Fibroblast of skin of left biceps (primary cell): Measurements from ENCODE around the gene DALRD3.
A peak's percentile ranks its signal among the peaks of the same experiment; 100 is the strongest.

Experiments used
- DNase-seq, 2 experiments: peaks; one replicate each; pipeline ENCODE4 v3.0.0-alpha.2; 2013; ENCODE audit warnings: low read depth in 2 of 2

DALRD3 gene, protein sequence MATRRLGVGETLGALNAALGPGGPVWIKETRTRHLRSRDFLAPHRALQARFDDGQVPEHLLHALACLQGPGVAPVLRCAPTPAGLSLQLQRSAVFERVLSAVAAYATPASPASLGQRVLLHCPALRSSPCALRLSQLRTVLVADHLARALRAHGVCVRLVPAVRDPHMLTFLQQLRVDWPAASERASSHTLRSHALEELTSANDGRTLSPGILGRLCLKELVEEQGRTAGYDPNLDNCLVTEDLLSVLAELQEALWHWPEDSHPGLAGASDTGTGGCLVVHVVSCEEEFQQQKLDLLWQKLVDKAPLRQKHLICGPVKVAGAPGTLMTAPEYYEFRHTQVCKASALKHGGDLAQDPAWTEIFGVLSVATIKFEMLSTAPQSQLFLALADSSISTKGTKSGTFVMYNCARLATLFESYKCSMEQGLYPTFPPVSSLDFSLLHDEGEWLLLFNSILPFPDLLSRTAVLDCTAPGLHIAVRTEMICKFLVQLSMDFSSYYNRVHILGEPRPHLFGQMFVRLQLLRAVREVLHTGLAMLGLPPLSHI

DNA sequence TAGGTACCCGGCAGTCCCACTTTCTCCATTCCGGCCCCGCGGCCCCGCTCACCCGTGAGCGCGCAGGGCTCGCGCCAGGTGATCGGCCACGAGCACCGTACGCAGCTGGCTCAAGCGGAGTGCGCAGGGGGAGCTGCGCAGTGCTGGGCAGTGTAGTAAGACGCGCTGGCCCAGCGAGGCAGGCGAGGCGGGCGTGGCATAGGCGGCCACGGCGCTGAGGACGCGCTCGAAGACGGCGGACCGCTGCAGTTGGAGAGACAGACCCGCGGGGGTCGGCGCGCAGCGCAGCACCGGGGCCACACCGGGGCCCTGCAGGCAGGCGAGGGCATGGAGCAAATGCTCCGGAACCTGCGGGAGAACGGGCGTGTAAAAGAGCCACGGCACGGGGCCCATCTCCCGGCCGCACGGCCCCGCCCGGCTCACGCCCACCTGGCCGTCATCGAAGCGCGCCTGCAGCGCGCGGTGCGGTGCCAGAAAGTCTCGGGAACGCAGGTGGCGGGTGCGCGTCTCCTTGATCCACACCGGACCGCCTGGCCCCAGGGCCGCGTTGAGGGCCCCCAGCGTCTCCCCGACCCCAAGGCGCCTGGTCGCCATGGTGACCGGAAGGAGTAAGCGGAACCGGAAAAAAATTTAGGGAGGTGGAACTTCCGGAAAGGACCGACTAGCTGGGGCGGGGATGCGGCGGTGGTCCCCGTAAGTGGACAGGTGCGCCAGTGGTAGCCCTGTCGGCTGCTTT is at the start of gene DALRD3:
DALRD3 (minus strand) TSS at position 610 of the 736 bp plus-strand sequence; CDS start at position 594, 16 bp downstream.
- DNase-seq: no peak

DNA sequence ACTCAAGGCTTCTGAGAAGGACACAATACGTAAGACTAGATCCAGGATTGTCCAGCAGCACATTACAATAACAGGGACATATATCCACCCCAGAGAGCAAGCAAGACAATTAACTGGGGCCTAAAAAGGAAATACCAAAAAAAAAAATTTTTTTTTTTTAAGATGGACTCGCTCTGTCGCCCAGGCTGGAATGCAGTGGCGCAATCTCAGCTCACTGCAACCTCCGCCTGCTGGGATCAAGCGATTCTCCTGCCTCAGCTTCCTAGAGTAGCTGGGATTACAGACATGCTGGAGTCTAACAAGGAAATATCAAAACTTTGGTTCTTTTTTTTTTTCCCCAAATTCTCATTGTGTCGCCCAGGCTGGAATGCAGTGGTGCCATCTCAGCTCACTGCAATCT is 39.6 kb upstream of the DALRD3 start:
- no peak for DNase-seq

DNA sequence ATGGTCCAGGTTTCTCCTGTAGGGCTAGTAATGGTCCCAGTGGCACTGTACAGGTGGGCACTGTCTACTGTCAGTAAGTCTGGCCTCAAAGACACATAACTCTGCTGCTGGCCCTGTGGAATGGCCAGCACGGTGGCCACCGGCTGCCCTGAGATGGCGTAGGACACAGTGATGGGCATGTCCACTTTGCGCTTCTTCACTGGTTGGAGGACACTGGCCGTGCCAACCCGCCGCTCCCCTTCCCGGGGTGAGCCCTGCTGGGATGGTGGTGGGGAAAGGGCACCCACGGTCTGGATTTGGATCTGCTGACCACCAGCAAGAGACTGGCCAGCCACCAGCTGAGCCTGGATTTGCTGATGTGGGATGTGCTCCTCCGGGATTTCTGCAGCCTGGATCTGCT is 38.9 kb upstream of the DALRD3 start:
- DNase-seq: no peak

DNA sequence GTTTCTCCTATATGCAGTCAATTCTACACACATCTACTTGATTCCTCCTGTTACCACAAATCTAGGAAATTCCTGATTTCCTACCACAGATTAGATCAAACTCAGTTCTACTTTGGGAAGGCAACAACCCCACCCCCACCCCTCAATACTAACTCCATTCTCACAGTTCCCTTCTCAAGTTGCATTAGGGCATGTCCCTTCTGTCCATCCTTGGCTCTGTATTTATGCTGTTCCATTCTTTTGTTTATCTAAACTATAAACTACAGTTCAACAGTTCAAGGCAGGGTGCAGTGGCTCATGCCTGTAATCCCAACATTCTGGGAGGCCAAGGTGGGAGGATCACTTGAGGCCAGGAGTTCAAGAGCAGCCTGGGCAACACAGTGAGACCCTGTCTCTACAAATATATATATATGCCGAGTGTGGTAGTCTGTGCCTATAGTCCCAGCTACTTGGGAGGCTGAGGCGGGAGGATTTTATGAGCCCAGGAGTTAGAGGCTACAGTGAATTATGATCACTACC is 36.0 kb upstream of the DALRD3 start:
- no peak for DNase-seq

DNA sequence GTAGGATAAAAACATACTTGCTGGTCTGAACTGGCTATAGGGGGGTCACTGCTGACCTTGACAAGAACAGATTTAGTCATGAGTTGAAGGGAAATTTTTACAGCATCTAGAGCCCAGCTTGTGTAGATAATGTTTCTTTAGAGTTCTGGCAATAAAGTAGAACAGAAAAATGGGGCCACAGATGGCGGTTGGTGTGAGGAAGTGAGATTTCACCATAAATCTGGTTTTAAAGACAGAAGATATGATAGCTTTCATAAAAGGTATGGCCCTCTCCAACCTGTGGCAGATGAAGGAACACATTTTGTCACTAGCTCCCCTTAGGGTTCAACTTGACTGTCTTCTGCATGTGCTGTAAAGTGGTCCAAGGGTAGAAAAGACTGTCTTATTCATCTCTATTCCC is 35.2 kb upstream of the DALRD3 start:
- DNase-seq: no peak

DNA sequence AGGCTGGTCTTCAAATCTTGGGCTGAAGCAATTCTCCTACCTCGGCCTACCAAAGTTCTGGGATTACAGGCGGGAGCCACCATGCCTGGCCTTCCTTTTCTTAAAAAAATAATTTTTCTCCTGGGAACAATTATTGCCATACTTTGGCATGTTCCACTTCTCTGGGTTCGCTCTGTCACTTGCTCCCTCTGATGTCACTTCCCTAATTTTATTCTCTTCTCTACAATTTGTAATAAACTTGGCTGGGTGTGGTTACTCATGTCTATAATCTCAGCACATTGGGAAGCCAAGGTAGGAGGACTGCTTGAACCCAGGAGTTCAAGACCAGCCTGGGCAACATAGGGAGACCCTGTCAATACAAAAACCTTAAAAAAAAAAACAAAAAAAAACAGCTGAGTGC is 16.9 kb upstream of the DALRD3 start:
- DNase-seq: no peak

DNA sequence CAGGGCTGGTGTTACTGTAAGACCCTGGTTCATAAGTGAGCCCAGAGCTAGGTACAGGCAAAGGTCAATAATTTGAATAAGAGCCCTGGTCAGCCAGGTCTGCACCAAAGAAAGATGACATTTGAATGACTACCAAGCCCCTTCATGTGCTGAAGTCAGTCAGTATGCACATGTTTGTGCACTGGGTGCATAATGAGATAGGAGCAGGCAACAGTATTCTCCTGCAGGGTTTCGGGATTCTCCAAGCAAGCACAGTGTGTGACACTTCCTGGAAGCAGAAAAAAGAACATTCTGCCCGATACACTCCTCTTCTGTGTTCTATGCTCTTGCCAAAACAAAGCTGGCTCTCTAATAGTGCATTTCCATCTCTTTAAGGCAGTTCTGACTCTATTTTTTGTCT is 16.3 kb upstream of the DALRD3 start:
- DNase-seq: no peak

DNA sequence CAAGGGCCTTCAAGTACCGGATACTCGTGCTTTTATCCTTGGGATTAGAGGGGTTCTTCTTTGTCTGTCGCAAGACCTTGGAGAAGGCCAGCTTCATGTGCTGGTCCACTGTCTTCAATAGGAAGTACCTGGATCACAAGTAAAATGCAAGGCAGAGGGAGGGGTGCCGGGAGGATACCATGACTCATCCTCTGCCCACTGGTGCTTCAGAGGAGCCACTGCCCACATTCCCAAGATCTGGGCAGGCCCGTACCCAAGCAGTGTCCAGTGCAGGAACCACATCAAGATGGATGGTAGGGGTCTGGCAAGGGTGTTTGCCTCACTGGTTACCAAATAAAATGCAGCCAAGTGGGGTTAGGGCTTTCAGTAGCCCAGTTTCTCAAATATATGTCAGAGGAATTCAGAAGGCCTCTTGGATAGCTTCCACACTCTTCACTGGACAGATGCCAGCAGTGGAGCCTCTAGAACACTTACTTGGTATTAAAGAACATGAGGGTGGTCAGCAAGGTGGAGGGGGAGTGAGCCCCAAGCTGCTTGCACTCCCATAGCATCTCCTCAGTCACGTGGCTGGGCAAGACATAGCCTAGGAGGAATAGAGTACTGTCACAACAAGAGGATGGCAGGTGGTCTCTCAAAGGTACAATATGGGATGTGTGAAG is 14.4 kb upstream of the DALRD3 start:
- no peak for DNase-seq

DNA sequence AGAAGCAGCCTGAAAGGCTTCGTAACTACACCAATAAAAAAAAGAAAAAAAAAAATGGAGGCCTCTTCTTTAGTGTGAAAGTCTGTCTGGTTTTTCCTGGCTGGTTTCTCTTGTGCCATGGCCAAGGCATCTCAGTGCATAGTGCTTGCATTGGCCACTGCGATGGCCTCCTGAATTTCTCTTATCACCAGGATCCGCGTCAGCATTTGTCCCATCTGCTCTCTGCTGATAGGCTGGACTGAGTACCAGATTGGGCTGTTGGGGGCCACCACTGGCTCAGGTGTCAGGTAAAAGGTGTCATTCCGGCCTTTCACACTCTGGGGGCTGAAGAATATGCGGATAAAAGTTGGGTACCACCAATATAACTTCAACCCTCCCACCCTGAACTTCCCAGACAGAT is 11.9 kb upstream of the DALRD3 start:
- no peak for DNase-seq

DNA sequence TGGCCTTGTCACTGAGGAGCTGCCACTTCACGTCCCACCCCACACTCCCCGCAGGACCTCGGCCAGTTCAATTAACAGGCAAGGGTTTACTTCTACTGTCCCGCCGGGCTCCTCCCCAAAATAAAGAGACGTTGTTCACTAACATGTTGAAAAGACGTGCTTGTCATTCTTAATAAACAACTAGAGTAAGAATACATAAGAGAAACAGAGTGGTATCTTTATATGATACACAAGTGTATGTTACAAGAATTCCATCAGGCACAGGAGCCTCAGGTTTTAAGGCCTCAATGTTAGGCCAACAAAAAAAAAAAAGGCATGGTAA is 11.1 kb upstream of the DALRD3 start:
- no peak for DNase-seq

DNA sequence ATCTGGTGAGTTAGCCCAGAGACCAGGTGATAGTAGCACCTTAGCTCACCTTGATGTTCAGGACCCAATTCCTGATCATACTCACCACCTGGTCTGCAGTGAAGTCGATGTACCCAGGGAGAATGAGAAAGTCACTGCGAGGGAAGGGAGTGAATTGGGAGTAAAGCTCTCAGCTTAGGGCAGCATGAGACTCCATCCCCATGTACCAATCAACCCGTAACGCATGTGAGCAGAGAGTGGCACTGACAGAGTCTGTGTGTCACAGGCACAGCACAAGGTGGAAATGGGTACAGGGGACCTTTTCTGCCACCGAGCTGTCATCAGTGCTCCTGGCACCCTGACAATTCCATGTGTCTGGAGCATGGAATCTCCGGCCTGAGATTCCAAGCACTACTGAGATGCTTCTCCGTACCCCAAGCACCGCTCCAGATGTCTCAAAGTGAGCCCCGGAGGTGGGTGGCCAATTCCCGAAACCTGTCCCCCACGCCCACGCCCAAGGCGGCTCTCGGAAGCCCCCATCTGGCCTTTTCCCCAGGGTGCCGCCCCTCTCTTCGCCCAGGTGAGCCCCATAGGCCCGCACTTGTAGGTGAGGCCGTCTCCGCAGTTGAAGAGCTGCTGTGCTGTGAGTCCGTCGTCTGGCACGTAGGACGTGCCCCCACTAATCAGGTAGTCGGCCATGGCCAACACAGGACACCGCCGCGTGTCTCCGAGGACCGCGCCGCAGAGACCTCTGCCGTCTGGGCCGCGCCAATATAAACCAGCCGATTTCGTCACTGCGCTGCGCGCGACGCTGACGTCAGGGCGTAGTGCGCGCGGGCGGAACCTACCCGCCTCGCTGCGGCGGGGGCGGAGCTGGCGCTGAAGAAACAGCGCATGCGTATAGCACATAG is 10.5 kb upstream of the DALRD3 start, which contains the start of gene IMPDH2:
IMPDH2 (minus strand) TSS at position 726 of the 890 bp plus-strand sequence; CDS start at position 678, 48 bp downstream.
- peak; percentile 73 to 78 for DNase-seq

DNA sequence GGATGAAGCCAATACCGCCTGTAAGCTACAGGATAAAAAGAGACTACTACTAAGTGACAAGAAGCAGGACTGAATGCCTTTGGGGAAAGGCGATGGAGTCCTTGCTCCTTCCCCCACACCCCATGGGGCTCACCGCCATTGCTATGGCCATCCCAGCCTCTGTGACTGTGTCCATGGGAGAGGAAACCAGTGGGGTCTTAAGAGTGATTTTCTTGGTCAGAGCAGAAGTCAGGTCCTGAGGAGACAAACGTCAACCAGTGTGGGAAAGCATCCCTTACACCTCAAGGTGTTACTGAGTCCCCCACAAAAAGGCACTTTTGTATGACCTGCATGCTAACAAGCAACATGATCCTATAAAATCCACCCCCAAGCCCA is 9.9 kb upstream of the DALRD3 start:
- DNase-seq: no peak

DNA sequence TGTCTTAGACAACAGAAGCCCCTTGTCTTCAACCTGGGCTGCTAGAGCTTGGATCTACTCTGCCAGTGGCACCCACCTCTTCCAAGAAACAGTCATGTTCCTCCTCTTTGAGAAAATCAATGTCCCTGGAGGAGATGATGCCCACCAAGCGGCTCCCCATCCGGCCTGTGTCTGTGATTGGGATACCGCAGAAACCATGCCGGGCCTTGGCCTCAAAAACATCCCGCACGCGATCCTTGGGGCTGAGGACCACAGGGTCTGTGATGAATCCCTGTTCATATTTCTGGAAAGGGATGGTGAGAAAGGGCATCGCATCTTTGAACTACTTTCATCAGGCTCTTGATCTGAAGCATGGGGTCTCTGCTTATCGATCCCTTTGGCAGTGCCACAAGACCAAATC is 9.3 kb upstream of the DALRD3 start:
- DNase-seq: no peak

DNA sequence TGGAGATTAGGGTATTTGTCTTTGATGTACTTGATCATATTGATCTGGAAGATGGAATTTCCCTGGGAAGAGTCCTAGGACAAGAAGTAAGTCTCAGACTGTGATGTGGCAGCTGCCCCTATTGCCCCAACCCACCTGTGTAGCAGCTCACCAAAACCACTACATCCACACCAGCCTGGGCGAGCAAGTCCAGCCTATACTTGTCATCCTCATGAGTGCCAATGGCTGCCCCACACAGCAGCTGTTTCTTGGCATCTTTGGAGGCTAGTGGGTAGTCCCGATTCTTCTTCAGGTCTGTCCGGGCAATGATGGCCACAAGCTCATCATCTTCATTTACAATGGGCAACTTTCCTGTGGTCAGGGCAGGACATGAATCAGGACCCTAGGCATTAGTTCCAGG is 8.2 kb upstream of the DALRD3 start:
- no peak for DNase-seq

DNA sequence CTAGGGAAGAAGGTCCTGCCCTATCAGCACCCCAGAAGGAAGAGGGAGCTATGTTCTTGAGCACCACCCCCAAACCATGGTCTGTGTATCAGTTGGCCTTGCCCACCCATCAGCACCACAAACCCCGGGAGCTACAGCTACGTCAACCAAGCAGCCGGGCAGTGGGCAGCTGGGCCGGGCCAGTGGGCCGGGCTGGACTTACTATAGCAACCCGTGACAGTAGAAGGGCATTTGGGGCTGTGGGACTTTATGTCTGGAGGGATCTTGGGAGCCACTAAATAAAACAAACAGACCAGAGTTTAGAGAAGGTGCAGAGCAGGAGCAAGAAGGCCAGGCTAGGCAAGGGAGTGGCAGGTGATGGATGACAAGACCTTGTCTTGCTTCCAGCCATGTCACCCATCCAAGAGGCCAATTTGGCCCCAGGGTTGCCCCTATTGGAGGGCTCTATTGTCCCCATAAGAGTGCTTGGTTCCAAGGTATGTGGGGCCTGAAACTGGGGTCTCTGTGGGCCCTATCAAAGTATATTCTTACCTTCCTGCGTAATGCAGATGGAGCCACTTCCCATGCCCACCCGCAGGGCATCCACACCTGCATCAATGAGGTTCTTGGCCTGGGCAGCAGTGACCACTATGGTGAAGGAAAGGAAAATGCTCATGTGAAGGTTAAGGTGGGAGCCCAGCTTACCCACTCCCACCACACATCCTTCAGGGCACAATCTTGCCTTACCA is 7.6 kb upstream of the DALRD3 start:
- no peak for DNase-seq

DNA sequence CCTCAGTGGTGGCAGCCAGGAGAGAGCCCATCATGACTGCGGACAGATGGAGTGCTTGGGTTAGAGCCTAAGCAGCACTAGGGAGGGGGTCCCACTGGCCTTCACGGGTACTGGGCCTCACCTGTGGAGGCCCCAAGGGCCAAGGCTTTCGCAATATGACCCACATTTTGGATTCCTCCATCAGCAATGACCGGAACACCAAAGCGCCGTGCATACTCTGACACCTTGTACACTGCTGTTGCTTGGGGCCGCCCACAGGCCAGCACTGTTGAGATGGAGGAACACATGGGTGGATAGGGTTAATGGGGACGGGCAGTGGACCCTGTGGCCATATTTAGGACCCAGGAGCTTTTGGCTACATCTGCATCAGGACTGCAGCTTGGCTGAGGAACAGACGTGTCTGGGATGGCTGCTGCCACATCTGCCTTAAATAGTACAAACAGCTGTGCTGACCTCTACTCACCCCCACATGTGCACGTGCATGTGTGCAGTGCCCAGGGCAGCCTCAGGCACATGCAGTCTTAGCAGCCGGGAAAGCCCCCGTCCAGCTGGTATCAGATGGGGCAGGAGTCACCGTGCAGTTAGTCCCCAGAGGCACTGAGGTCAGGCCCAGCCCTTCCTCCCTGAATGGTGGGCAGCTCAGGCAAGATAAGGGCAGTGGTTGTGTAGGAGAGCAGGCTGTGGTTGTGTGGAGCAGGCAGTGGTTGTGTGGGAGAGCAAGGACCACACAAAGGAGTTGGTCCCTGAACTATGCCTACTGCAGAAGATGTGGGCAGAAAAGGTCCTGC is 6.8 kb upstream of the DALRD3 start:
- DNase-seq: no peak

DNA sequence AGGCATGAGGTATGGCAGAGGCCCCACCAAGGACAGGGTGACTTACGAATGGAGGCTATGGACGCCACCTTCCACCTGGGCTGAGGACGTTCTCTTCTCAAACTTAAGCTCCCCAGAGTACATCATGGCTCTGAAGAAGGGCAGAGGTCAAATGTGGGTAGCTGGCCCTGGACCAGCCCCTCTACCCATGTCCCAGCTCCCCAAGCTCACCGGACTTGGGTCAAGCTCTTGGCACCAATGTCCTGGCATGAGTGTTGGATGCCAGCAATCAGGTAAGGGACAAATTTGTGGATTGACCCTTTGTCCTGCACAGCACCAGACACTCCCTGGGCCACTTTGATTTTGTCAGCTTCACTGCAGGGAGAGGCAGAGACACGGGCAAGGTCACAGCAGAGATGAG is 6.1 kb upstream of the DALRD3 start:
- DNase-seq: no peak

DNA sequence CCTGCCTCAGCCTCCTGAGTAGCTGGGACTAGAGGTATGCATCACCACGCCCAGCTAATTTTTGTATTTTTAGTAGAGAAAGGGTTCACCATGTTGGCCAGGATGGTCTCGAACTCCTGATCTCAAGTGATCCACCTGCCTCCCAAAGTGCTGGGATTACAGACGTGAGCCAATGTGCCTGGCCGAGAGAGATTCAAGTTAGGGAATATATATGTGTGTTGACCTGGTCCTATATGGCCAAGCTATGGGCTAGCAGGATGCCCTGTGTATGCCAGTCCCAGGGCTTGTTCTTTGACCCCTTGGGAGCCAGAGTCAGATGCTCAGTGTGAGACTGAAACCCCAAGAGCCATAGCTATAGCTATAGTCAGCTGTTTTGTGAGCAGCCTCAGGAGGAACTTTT is 5.4 kb upstream of the DALRD3 start:
- DNase-seq: no peak

DNA sequence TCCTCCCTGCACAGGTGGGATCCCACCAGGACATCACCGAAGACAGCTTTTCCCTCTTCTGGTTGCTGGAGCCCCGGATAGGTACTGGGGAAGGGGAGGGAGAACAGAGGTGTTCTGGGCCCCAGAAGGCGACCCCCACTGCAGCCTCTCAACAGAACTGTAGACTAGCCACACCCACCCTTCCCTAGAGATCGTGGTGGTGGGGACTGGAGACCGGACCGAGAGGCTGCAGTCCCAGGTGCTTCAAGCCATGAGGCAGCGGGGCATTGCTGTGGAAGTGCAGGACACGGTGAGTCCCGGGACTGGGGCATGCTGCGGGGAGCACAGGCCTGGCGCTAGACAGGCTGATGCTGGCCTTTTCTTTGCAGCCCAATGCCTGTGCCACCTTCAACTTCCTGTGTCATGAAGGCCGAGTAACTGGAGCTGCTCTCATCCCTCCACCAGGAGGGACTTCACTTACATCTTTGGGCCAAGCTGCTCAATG is 4.3 kb upstream of the DALRD3 start:
- DNase-seq: no peak
